Progenitor cell of endocrine pancreas (in vitro differentiated cells): ENCODE data around the gene IL20RA. TPM values are rescaled to one million over a fixed set of nuclear protein-coding genes. Genes with fewer than 3 reads are reported as not detected.

ENCODE experiments used
- DNase-seq: peaks from one replicate; pipeline ENCODE4 v3.0.0; 2021; ENCODE audit warnings: low spot score; ENCODE audit not compliant: unreplicated experiment
- H3K27ac Mint-ChIP-seq: 2 replicates; pipeline ENCODE4 v1.8.0; 2021; ENCODE audit warnings: mild to moderate bottlenecking, moderate library complexity, mixed read lengths
- H3K27me3 Mint-ChIP-seq: 2 replicates; pipeline ENCODE4 v1.8.0; 2021; ENCODE audit warnings: mixed read lengths
- H3K36me3 Mint-ChIP-seq: 2 replicates; pipeline ENCODE4 v1.8.0; 2022; ENCODE audit warnings: mixed read lengths; ENCODE audit not compliant: insufficient read depth
- H3K4me1 Mint-ChIP-seq: 2 replicates; pipeline ENCODE4 v1.8.0; 2021; ENCODE audit warnings: low read depth, mixed read lengths
- H3K4me3 Mint-ChIP-seq: 2 replicates; pipeline ENCODE4 v1.8.0; 2021; ENCODE audit warnings: low read depth, mild to moderate bottlenecking, moderate library complexity, mixed read lengths
- H3K9me3 Mint-ChIP-seq: 2 replicates; pipeline ENCODE4 v1.8.0; 2021; ENCODE audit warnings: low read depth, mixed read lengths
- CTCF ChIP-seq: fragments of 200-600 bp; sonication (generic); IDR thresholded peaks from one replicate; pipeline ENCODE4 v1.5.0; 2021; ENCODE audit warnings: antibody characterized with exemption, mild to moderate bottlenecking; ENCODE audit not compliant: unreplicated experiment
- total RNA-seq: library from RNA; stranded (reverse); gene quantifications from 2 replicates; pipeline ENCODE4 v1.2.1, GENCODE V29; 2021

The IL20RA gene
- total RNA-seq, 1 donor from 2014 or later = 0.84 TPM

- H3K27ac Mint-ChIP-seq = peak overlapping the region; percentile 95
Measured at GRCh38 chr6:136995521-136995920, 49.2 kb downstream of the IL20RA start.

GRCh38 chr6:136994782-136995181 lies 50.0 kb downstream of the IL20RA start:
- TF ChIP-seq CTCF = no peak
- H3K9me3 Mint-ChIP-seq = no peaks in the 10 kb centered on the region
- peak overlapping the region; percentile 6 for H3K4me3 Mint-ChIP-seq
- no peak for DNase-seq
- H3K4me1 Mint-ChIP-seq = peaks cover 40% of the 10 kb centered on the region
- H3K27ac Mint-ChIP-seq = peak overlapping the region; percentile 95
- H3K27me3 Mint-ChIP-seq = no peaks in the 10 kb centered on the region
- no peaks in the 10 kb centered on the region for H3K36me3 Mint-ChIP-seq

More at GRCh38 chr6:136995521-136995920, 49.2 kb downstream of the IL20RA start:
- Mint-ChIP-seq H3K4me1 (peaks cover 40% of the 10 kb centered on the region), H3K9me3 (no peaks in the 10 kb centered on the region), H3K4me3 (no peak overlapping the region), H3K27me3 (no peaks in the 10 kb centered on the region), H3K36me3 (no peaks in the 10 kb centered on the region)
- no peak for DNase-seq
- TF ChIP-seq CTCF = no peak

GRCh38 chr6:136992113-136992512 lies 52.7 kb downstream of the IL20RA start:
- Mint-ChIP-seq H3K27me3 (no peaks in the 10 kb centered on the region), H3K9me3 (no peaks in the 10 kb centered on the region), H3K36me3 (no peaks in the 10 kb centered on the region), H3K4me3 (no peak overlapping the region), H3K4me1 (peaks cover 40% of the 10 kb centered on the region), H3K27ac (no peak overlapping the region)
- no peak for TF ChIP-seq CTCF
- DNase-seq = no peak

- Mint-ChIP-seq H3K27me3 (no peaks in the 10 kb centered on the region), H3K9me3 (no peaks in the 10 kb centered on the region), H3K27ac (no peak overlapping the region), H3K4me1 (peaks cover 40% of the 10 kb centered on the region), H3K36me3 (no peaks in the 10 kb centered on the region), H3K4me3 (no peak overlapping the region)
- no peak for TF ChIP-seq CTCF
- DNase-seq = no peak
Measured at GRCh38 chr6:136991646-136992045, 53.1 kb downstream of the IL20RA start.

- Mint-ChIP-seq H3K4me3 (peak overlapping the region; percentile 84), H3K9me3 (no peaks in the 10 kb centered on the region), H3K27ac (no peak overlapping the region), H3K36me3 (no peaks in the 10 kb centered on the region), H3K4me1 (peaks cover 37% of the 10 kb centered on the region), H3K27me3 (no peaks in the 10 kb centered on the region)
- no peak for DNase-seq
- TF ChIP-seq CTCF = no peak
Measured at GRCh38 chr6:136990754-136991153, 54.0 kb downstream of the IL20RA start.
